GM21526 (cell line): ENCODE results near the gene FOXL1.
"Not testable (repeated sequence)": the region's sequence is repeated elsewhere in the genome, so short reads cannot be mapped to it uniquely, and the experiment has no call there.

Experiments
- ATAC-seq: cut with Tn5 transposase; IDR thresholded peaks from one replicate; pipeline ENCODE4 v1.9.1; 2021; ENCODE audit warnings: moderate library complexity; ENCODE audit not compliant: unreplicated experiment, low FRiP score

Gene FOXL1

GRCh38 chr16:86579268-86580062 lies 1.1 kb downstream of the FOXL1 start:
- no peak for ATAC-seq

- ATAC-seq, result no peak
Measured at GRCh38 chr16:86580063-86580790, 1.9 kb downstream of the FOXL1 start.

- ATAC-seq, result no peak
Measured at GRCh38 chr16:86580791-86581170, 2.4 kb downstream of the FOXL1 start.

- ATAC-seq, result no peak
Measured at GRCh38 chr16:86581458-86581857, 3.1 kb downstream of the FOXL1 start.

GRCh38 chr16:86584071-86584685 lies 5.8 kb downstream of the FOXL1 start:
- ATAC-seq, result no peak

GRCh38 chr16:86584726-86585721 lies 6.7 kb downstream of the FOXL1 start:
- no peak for ATAC-seq

GRCh38 chr16:86585821-86586611 lies 7.7 kb downstream of the FOXL1 start:
- no peak for ATAC-seq

GRCh38 chr16:86587487-86587886 lies 9.1 kb downstream of the FOXL1 start:
- no peak for ATAC-seq

- not testable (repeated sequence) for ATAC-seq
Measured at GRCh38 chr16:86587955-86588354, 9.6 kb downstream of the FOXL1 start.

- ATAC-seq, result no peak
Measured at GRCh38 chr16:86590501-86591144, 12.3 kb downstream of the FOXL1 start.

- no peak for ATAC-seq
Measured at GRCh38 chr16:86591270-86591669, 12.9 kb downstream of the FOXL1 start.

GRCh38 chr16:86593913-86594620 lies 15.7 kb downstream of the FOXL1 start:
- no peak for ATAC-seq

- no peak for ATAC-seq
Measured at GRCh38 chr16:86594721-86595120, 16.4 kb downstream of the FOXL1 start.

- no peak for ATAC-seq
Measured at GRCh38 chr16:86595983-86596605, 17.7 kb downstream of the FOXL1 start.

GRCh38 chr16:86597126-86597879 lies 19.0 kb downstream of the FOXL1 start:
- no peak for ATAC-seq

- no peak for ATAC-seq
Measured at GRCh38 chr16:86597880-86598606, 19.7 kb downstream of the FOXL1 start.
